Thyroid gland (tissue), 4 donors: ENCODE data around the gene BCL2. TPM values are rescaled to one million over a fixed set of nuclear protein-coding genes. Genes with fewer than 3 reads are reported as not detected.
A peak's percentile ranks its signal among the peaks of the same experiment; 100 is the strongest.

Experiments
- DNase-seq, 2 donors: peaks; one replicate each; pipeline ENCODE4 v3.0.0-alpha.2; 2019
- H3K27ac ChIP-seq, 3 donors: fragments of 200-600 bp; sonication (generic); 1 replicate in 2 of 3; 2 replicates in 1 of 3; pipeline ENCODE4 v1.5.1; 2016 to 2019; ENCODE audit warnings: mild to moderate bottlenecking in 1 of 3, moderate library complexity in 1 of 3
- H3K27me3 ChIP-seq: fragments of 200-600 bp; sonication (generic); one replicate; pipeline ENCODE4 v1.5.1; 2019
- H3K36me3 ChIP-seq, 2 donors: fragments of 200-600 bp; sonication (generic); one replicate each; pipeline ENCODE4 v1.5.1; 2016 to 2019
- H3K4me1 ChIP-seq, 2 donors: fragments of 200-600 bp; sonication (generic); one replicate each; pipeline ENCODE4 v1.5.1; 2017 to 2019
- H3K4me3 ChIP-seq, 3 donors: fragments of 200-600 bp; sonication (generic); replicated peaks in 1 of 3; 1 replicate in 2 of 3; 2 replicates in 1 of 3; pipeline ENCODE4 v1.5.1; 2016; ENCODE audit warnings: mild to moderate bottlenecking in 1 of 3
- H3K9me3 ChIP-seq: fragments of 200-600 bp; sonication (generic); one replicate; pipeline ENCODE4 v1.5.1; 2017
- POLR2A ChIP-seq, 2 donors: fragments of 450-650 bp; IDR thresholded peaks; one replicate each; pipeline ENCODE4 v1.6.1; 2017; ENCODE audit warnings: antibody characterized with exemption in 2 of 2, mild to moderate bottlenecking in 2 of 2, moderate library complexity in 1 of 2
- WGBS, 2 donors: methylation state at CpG; one replicate each; pipeline ENCODE4 v1.1.5; 2017; 5-methylcytosine and 5-hydroxymethylcytosine counted together
- intact Hi-C: fragments of 100-400 bp; cut with DNase I; formaldehyde crosslinking; loops from one replicate; pipeline ENCODE4 v1.15.1; 2023
- total RNA-seq, 4 donors: library from RNA; depleted of rRNA; stranded (reverse); fragments of >200 nt; gene quantifications; one replicate each; pipeline ENCODE4 v1.2.3, GENCODE V29; 2016
- TF ChIP-seq, protein P1 (sequence below), 6 experiments: fragments of 200-600 bp in 3 of 6; fragments of 450-650 bp in 3 of 6; sonication (generic) in 3 of 6; IDR thresholded peaks; one replicate each; pipeline ENCODE4 v1.5.1; 2016 to 2019; ENCODE audit warnings: antibody characterized with exemption in 6 of 6, mild to moderate bottlenecking in 2 of 6, inconsistent platforms in 1 of 6, moderate library complexity in 1 of 6

Gene BCL2
- total RNA-seq, 4 donors from 2014 or later, result 108 to 163 (median 115) TPM

- peak overlapping the region in 2 of 3 donors; percentile 27 to 33 for H3K27ac ChIP-seq
- no peak for DNase-seq
- TF ChIP-seq POLR2A (IDR thresholded peaks at IDR 0.05), result no peak
- TF ChIP-seq, protein P1, sequence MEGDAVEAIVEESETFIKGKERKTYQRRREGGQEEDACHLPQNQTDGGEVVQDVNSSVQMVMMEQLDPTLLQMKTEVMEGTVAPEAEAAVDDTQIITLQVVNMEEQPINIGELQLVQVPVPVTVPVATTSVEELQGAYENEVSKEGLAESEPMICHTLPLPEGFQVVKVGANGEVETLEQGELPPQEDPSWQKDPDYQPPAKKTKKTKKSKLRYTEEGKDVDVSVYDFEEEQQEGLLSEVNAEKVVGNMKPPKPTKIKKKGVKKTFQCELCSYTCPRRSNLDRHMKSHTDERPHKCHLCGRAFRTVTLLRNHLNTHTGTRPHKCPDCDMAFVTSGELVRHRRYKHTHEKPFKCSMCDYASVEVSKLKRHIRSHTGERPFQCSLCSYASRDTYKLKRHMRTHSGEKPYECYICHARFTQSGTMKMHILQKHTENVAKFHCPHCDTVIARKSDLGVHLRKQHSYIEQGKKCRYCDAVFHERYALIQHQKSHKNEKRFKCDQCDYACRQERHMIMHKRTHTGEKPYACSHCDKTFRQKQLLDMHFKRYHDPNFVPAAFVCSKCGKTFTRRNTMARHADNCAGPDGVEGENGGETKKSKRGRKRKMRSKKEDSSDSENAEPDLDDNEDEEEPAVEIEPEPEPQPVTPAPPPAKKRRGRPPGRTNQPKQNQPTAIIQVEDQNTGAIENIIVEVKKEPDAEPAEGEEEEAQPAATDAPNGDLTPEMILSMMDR (IDR thresholded peaks at IDR 0.05), result no peak
- H3K4me1 ChIP-seq, result peaks cover 43 to 70% of the 10 kb centered on the region in 2 donors
- intact Hi-C loops, result no loop called here
- H3K36me3 ChIP-seq, result no peaks in the 10 kb centered on the region
- H3K9me3 ChIP-seq, result no peaks in the 10 kb centered on the region
- WGBS, 2 donors, result 75 to 77% methylated on average over 2 of the region's 2 CpGs
- no peaks in the 10 kb centered on the region for H3K27me3 ChIP-seq
- H3K4me3 ChIP-seq, result no peak overlapping the region
These were observed 31.3 kb downstream of the BCL2 start for GRCh38 chr18:63288311-63288710.

GRCh38 chr18:63287691-63288220 lies 31.8 kb downstream of the BCL2 start:
- WGBS, 2 donors, result 71% methylated on average over 1 of the region's 1 CpG
- TF ChIP-seq POLR2A (IDR thresholded peaks at IDR 0.05), result no peak
- TF ChIP-seq, protein P1 (IDR thresholded peaks at IDR 0.05), result no peak
- no peak for DNase-seq
- Histone ChIP-seq H3K4me1 (peaks cover 46 to 72% of the 10 kb centered on the region in 2 donors), H3K4me3 (no peak overlapping the region), H3K27me3 (no peaks in the 10 kb centered on the region), H3K36me3 (no peaks in the 10 kb centered on the region), H3K9me3 (no peaks in the 10 kb centered on the region), H3K27ac (peak overlapping the region in 2 of 3 donors; percentile 27 to 33)
- intact Hi-C loops, result no loop called here

DNA sequence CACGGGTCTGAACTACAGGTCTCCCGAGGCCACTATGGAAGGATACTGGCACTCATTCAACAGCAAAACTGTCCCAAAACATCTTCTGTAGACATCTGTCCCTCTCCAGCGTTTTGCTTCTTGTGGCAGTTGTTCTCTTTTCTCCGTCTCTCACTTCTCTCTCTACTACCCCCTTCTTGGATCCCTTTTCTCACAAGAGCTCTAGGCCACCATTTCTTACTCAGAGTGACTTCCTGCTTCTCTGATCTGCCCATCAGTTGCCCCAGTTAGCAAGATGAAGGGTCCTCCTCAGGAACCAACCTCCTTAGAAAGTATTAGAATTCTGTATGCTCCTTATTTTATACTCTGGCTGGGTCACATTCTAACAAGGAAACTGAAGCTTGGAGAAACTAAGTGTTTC lies 32.6 kb downstream of the BCL2 start:
- peaks cover 46 to 79% of the 10 kb centered on the region in 2 donors for H3K4me1 ChIP-seq
- WGBS, 2 donors, result 78 to 88% methylated on average over 4 of the region's 4 CpGs
- no peaks in the 10 kb centered on the region for H3K9me3 ChIP-seq
- no peak for DNase-seq
- no peaks in the 10 kb centered on the region for H3K36me3 ChIP-seq
- intact Hi-C loops, result no loop called here
- no peak overlapping the region for H3K4me3 ChIP-seq
- no peak for TF ChIP-seq POLR2A (IDR thresholded peaks at IDR 0.05)
- TF ChIP-seq, protein P1 (IDR thresholded peaks at IDR 0.05), result no peak
- H3K27ac ChIP-seq, result peak overlapping the region in 2 of 3 donors; percentile 2 to 26
- no peaks in the 10 kb centered on the region for H3K27me3 ChIP-seq

DNA sequence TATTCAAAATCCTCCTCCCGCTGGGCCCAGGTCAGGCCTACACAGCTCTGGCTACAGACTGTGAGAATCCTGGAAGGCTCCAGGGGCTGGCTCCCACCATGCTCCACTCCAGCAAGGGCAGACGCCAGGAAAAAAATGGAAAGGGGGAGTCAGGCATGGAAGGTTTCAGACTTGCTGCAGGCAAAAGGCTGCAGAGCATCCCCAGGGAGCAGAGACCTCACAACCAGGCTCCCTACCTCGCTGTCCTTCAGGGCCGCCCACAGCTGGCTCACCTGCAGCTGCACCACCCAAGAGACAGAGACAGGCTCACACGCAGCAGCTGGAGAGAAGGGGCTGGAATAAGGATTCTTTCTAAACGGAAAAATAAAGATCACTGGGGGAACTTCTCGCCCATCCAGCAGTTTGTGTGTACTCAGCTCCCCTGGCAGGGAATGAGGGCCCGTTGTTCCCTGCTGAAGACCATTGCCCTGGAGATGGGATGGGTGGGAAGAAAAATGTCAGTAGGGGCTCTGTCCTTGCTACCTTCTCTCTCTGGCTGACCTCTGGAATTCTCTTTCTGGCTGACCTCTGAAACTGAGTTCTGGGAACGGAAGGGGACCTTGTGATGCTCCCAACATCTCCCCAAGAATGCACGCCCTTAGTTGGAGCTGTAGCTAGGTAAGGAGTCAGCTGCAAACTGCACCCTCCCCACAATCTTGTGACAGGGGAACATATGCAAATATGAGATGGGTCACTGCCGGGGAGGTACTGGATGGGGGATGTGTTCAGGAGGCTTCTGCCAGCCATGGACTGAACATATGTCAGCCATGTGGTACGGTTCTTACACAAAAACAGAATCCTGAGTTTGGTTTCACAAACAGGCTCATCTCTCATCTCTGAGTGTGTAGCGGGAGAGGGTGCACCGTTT lies 34.5 kb downstream of the BCL2 start:
- intact Hi-C loops, result no loop called here
- Histone ChIP-seq H3K27me3 (no peaks in the 10 kb centered on the region), H3K4me1 (peaks cover 38 to 81% of the 10 kb centered on the region in 2 donors), H3K36me3 (no peaks in the 10 kb centered on the region), H3K4me3 (no peak overlapping the region), H3K27ac (peak overlapping the region; percentile 12 to 67 (median 64)), H3K9me3 (no peaks in the 10 kb centered on the region)
- DNase-seq, result no peak
- TF ChIP-seq, protein P1 (IDR thresholded peaks at IDR 0.05), result no peak
- TF ChIP-seq POLR2A (IDR thresholded peaks at IDR 0.05), result no peak
- WGBS, 2 donors, result 74 to 79% methylated on average over 14 of the region's 14 CpGs
